PFSK-1 (cell line): ENCODE measurements around the gene FAM83C.

Experiments used
- FOXP2 ChIP-seq: optimal IDR thresholded peaks from 2 replicates; pipeline ENCODE3; 2011; ENCODE audit warnings: borderline replicate concordance, control low read depth, inconsistent platforms; ENCODE audit not compliant: insufficient read depth; ENCODE audit errors: extremely low read length, extremely low read depth
- POLR2AphosphoS5 ChIP-seq: IDR thresholded peaks from 2 replicates; pipeline ENCODE4 v1.6.1; 2012; ENCODE audit warnings: low read depth, mild to moderate bottlenecking, control low read depth, low read length, moderate library complexity
- SIN3A ChIP-seq: IDR thresholded peaks from 2 replicates; pipeline ENCODE4 v1.6.1; 2012; ENCODE audit warnings: mild to moderate bottlenecking, low read length, moderate library complexity, borderline replicate concordance; ENCODE audit not compliant: insufficient read depth
- TAF1 ChIP-seq: IDR thresholded peaks from 2 replicates; pipeline ENCODE4 v1.6.1; 2012; ENCODE audit warnings: low read length, control low read depth, borderline replicate concordance; ENCODE audit not compliant: insufficient read depth
- TF ChIP-seq, protein P1 (sequence below), 2 experiments: IDR thresholded peaks; 2 replicates each; pipeline versions ENCODE4 v1.6.1 to v1.8.0; 2011 to 2012; ENCODE audit warnings: low read depth in 2 of 2, low read length in 2 of 2, control low read depth in 1 of 2, inconsistent platforms in 1 of 2, mild to moderate bottlenecking in 1 of 2, moderate library complexity in 1 of 2; ENCODE audit not compliant: insufficient read depth in 1 of 2

Gene FAM83C

GRCh38 chr20:35314816-35315631 lies 22.8 kb upstream of the FAM83C start:
- TF ChIP-seq POLR2AphosphoS5, result no peak
- TF ChIP-seq FOXP2, result no peak
- TF ChIP-seq, protein P1, sequence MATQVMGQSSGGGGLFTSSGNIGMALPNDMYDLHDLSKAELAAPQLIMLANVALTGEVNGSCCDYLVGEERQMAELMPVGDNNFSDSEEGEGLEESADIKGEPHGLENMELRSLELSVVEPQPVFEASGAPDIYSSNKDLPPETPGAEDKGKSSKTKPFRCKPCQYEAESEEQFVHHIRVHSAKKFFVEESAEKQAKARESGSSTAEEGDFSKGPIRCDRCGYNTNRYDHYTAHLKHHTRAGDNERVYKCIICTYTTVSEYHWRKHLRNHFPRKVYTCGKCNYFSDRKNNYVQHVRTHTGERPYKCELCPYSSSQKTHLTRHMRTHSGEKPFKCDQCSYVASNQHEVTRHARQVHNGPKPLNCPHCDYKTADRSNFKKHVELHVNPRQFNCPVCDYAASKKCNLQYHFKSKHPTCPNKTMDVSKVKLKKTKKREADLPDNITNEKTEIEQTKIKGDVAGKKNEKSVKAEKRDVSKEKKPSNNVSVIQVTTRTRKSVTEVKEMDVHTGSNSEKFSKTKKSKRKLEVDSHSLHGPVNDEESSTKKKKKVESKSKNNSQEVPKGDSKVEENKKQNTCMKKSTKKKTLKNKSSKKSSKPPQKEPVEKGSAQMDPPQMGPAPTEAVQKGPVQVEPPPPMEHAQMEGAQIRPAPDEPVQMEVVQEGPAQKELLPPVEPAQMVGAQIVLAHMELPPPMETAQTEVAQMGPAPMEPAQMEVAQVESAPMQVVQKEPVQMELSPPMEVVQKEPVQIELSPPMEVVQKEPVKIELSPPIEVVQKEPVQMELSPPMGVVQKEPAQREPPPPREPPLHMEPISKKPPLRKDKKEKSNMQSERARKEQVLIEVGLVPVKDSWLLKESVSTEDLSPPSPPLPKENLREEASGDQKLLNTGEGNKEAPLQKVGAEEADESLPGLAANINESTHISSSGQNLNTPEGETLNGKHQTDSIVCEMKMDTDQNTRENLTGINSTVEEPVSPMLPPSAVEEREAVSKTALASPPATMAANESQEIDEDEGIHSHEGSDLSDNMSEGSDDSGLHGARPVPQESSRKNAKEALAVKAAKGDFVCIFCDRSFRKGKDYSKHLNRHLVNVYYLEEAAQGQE (IDR thresholded peaks at IDR 0.05; ENCODE audit: insufficient read depth in 1 of 2, low read depth in 2 of 2, low read length in 2 of 2), result no peak
- TF ChIP-seq SIN3A, result no peak
- TF ChIP-seq TAF1, result no peak

GRCh38 chr20:35312318-35312717 lies 20.1 kb upstream of the FAM83C start:
- TF ChIP-seq SIN3A (no peak), FOXP2 (no peak), TAF1 (no peak), POLR2AphosphoS5 (no peak)
- TF ChIP-seq, protein P1 (IDR thresholded peaks at IDR 0.05; ENCODE audit: insufficient read depth in 1 of 2, low read depth in 2 of 2, low read length in 2 of 2), result no peak

DNA sequence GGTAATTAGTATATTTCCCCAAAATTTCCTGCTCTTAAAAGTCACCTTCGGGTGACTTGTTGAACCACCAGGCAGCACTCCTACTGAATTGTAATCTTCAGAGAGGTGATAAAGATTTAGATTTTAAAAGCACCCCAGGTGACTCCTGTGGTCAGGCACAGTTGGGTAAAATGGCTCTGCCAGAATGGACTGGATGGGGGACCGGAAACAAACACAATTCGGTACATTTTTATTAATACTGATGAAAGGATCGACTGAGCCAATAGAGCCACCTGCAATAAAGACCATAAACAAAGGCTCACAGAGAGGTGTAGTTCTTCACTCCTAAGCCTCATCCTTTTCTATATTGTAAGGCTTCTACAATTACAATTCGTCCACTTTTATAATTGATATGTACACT lies 19.6 kb upstream of the FAM83C start:
- TF ChIP-seq TAF1 (no peak), FOXP2 (no peak), POLR2AphosphoS5 (no peak), SIN3A (no peak)
- TF ChIP-seq, protein P1 (IDR thresholded peaks at IDR 0.05; ENCODE audit: insufficient read depth in 1 of 2, low read depth in 2 of 2, low read length in 2 of 2), result no peak

GRCh38 chr20:35311409-35311808 lies 19.2 kb upstream of the FAM83C start:
- TF ChIP-seq, protein P1 (IDR thresholded peaks at IDR 0.05; ENCODE audit: insufficient read depth in 1 of 2, low read depth in 2 of 2, low read length in 2 of 2), result no peak
- no peak for TF ChIP-seq SIN3A
- no peak for TF ChIP-seq POLR2AphosphoS5
- no peak for TF ChIP-seq TAF1
- TF ChIP-seq FOXP2, result no peak
